ENCODE data around the gene MOB3B. TPM values are rescaled to one million over a fixed set of nuclear protein-coding genes. Genes with fewer than 3 reads are reported as not detected.

MOB3B gene
- total and polyA plus RNA-seq, 2 of the 13 experiments (the other 11 are each of a cell fraction or from before 2014, with no cell fraction given) = 0.03 to 0.09 TPM

DNA sequence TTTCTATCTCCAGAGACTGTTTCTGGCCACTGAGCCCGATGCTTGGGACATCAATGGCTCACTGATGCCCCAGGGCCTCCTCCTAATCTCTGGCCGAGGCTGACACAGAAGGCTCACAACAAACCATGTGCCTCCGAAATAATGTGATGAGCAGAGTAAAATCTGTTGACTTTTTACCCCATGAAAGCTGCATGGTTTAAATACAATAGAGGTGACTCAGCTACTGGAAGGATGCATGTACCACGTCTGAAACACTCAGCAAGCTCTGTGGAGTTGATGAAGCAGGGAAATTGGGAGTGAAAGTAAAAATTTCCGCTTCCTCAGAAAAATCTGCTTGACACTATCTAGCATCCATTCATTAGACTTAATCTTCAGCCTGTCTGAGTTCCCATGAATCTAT lies 121.6 kb downstream of the MOB3B start (continued):
- no peak for TF ChIP-seq ZNF496 (CRISPR knock-in tag; IDR thresholded peaks at IDR 0.05; ENCODE audit: insufficient replicate concordance)

DNA sequence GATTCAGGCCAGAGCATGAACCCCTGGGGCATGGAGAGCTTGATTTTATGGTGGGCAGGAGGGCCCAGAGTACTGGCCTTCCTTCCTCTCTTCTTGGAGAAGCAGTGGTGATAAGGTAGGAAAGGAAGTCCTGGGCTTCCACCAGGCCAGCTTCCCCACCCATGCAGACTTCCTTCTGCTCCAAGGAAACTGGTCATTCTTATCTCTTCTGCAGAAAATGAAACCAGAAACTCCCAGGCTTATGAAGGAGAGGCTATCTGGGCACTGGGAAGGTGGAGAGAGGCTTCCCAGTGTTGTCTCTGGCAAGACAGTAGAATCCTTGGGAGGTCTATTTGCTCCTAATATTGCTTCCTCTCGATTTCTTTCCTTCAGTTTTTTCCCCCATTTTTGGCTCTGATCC lies 122.1 kb downstream of the MOB3B start:
- no peaks in the 10 kb centered on the region for H3K36me3 ChIP-seq (replicated peaks in 1 of 2; ENCODE audit: control insufficient read depth in 1 of 2, insufficient read depth in 2 of 2, low read length in 2 of 2)
- no peak overlapping the region for H3K4me2 ChIP-seq (ENCODE audit: low read depth, low read length)
- ChIA-PET CTCF (ENCODE audit: low intra/inter-chr PET ratio, low total read pairs) (no interaction called here), POLR2A (no interaction called here)
- H2AFZ ChIP-seq (ENCODE audit: low read length) = no peak overlapping the region
- no peak overlapping the region for H3K9ac ChIP-seq (ENCODE audit: insufficient read depth, low read depth, low read length)
- no peak for DNase-seq (ENCODE audit: low spot score)
- H3K4me3 ChIP-seq (replicated peaks in 1 of 3; ENCODE audit: insufficient read depth in 1 of 3, low read depth in 2 of 3, low read length in 3 of 3) = no peak overlapping the region
- H3K27me3 ChIP-seq (ENCODE audit: control insufficient read depth in 1 of 2, insufficient read depth in 2 of 2, low read length in 2 of 2) = no peaks in the 10 kb centered on the region
- WGBS (ENCODE audit: low lambda C conversion rate) = 0% methylated on average over 1 of the region's 1 CpG
- no peak overlapping the region for H3K27ac ChIP-seq (ENCODE audit: extremely low read length, insufficient read depth, low read length)
- H3K4me1 ChIP-seq (ENCODE audit: insufficient read depth, low read length) = no peaks in the 10 kb centered on the region
- H4K20me1 ChIP-seq (ENCODE audit: insufficient read depth, low read length) = no peaks in the 10 kb centered on the region
- TF ChIP-seq, protein P1, sequence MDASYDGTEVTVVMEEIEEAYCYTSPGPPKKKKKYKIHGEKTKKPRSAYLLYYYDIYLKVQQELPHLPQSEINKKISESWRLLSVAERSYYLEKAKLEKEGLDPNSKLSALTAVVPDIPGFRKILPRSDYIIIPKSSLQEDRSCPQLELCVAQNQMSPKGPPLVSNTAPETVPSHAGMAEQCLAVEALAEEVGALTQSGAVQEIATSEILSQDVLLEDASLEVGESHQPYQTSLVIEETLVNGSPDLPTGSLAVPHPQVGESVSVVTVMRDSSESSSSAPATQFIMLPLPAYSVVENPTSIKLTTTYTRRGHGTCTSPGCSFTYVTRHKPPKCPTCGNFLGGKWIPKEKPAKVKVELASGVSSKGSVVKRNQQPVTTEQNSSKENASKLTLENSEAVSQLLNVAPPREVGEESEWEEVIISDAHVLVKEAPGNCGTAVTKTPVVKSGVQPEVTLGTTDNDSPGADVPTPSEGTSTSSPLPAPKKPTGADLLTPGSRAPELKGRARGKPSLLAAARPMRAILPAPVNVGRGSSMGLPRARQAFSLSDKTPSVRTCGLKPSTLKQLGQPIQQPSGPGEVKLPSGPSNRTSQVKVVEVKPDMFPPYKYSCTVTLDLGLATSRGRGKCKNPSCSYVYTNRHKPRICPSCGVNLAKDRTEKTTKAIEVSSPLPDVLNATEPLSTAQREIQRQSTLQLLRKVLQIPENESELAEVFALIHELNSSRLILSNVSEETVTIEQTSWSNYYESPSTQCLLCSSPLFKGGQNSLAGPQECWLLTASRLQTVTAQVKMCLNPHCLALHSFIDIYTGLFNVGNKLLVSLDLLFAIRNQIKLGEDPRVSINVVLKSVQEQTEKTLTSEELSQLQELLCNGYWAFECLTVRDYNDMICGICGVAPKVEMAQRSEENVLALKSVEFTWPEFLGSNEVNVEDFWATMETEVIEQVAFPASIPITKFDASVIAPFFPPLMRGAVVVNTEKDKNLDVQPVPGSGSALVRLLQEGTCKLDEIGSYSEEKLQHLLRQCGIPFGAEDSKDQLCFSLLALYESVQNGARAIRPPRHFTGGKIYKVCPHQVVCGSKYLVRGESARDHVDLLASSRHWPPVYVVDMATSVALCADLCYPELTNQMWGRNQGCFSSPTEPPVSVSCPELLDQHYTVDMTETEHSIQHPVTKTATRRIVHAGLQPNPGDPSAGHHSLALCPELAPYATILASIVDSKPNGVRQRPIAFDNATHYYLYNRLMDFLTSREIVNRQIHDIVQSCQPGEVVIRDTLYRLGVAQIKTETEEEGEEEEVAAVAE (CRISPR knock-in tag; IDR thresholded peaks at IDR 0.05; ENCODE audit: borderline replicate concordance) = no peak
- TF ChIP-seq BORCS8-MEF2B (CRISPR knock-in tag; IDR thresholded peaks at IDR 0.05) (no peak), HIVEP1 (CRISPR knock-in tag; IDR thresholded peaks at IDR 0.05) (no peak), ZNF207 (IDR thresholded peaks at IDR 0.05; ENCODE audit: borderline replicate concordance) (no peak), ZNF564 (CRISPR knock-in tag; IDR thresholded peaks at IDR 0.05) (no peak), REL (CRISPR knock-in tag; conservative IDR thresholded peaks at IDR 0.05) (no peak), BHLHE40 (IDR thresholded peaks at IDR 0.05; ENCODE audit: low read length) (no peak), MAFK (conservative IDR thresholded peaks at IDR 0.05 in 1 of 2, IDR thresholded peaks at IDR 0.05 in 1 of 2; ENCODE audit: low read length in 2 of 2) (no peak), ZNF879 (CRISPR knock-in tag; IDR thresholded peaks at IDR 0.05) (no peak), KDM1A (CRISPR knock-in tag; IDR thresholded peaks at IDR 0.05) (no peak)
- H3K9me3 ChIP-seq (ENCODE audit: low read length) = no peaks in the 10 kb centered on the region
- no TSS peak for BruUV-seq (replicated peaks)
- FAIRE-seq = no peak
- no peaks in the 10 kb centered on the region for H3K79me2 ChIP-seq (ENCODE audit: insufficient read depth, low read length)
- intact Hi-C loops (cut with micrococcal nuclease; ENCODE audit: unreplicated experiment) (no loop called here), in situ Hi-C loops (cut with HindIII; ENCODE audit: extremely low pct_ligation_motif_present, low pct_unique_long_range_greater_than_20kb) (no loop called here)
- ATAC-seq = no peak

Data from HepG2 (cell line).